Measurements from ENCODE around the gene ARHGEF10L.

- TF ChIP-seq, protein P1, sequence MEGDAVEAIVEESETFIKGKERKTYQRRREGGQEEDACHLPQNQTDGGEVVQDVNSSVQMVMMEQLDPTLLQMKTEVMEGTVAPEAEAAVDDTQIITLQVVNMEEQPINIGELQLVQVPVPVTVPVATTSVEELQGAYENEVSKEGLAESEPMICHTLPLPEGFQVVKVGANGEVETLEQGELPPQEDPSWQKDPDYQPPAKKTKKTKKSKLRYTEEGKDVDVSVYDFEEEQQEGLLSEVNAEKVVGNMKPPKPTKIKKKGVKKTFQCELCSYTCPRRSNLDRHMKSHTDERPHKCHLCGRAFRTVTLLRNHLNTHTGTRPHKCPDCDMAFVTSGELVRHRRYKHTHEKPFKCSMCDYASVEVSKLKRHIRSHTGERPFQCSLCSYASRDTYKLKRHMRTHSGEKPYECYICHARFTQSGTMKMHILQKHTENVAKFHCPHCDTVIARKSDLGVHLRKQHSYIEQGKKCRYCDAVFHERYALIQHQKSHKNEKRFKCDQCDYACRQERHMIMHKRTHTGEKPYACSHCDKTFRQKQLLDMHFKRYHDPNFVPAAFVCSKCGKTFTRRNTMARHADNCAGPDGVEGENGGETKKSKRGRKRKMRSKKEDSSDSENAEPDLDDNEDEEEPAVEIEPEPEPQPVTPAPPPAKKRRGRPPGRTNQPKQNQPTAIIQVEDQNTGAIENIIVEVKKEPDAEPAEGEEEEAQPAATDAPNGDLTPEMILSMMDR (conservative IDR thresholded peaks at IDR 0.05) = no peak; the same call in 1 of the 2 replicates
- TF ChIP-seq ZFX (IDR thresholded peaks at IDR 0.05) = no peak
Measured at GRCh38 chr1:17507915-17508314, 31.6 kb upstream of the ARHGEF10L start.

All from C4-2B (cell line).